ENCODE results near the gene ACSF2.

Gene ACSF2

GRCh38 chr17:50386510-50386909 lies 39.5 kb upstream of the ACSF2 start:
- no peak for TF ChIP-seq CTCF (IDR thresholded peaks at IDR 0.05; ENCODE audit: low read depth, low read length)
- H3K4me3 ChIP-seq (ENCODE audit: low read depth, low read length): no peak overlapping the region

- TF ChIP-seq CTCF (IDR thresholded peaks at IDR 0.05; ENCODE audit: low read depth, low read length): no peak
- H3K4me3 ChIP-seq (ENCODE audit: low read depth, low read length): no peak overlapping the region
These were observed 37.3 kb upstream of the ACSF2 start for GRCh38 chr17:50388728-50389127.

DNA sequence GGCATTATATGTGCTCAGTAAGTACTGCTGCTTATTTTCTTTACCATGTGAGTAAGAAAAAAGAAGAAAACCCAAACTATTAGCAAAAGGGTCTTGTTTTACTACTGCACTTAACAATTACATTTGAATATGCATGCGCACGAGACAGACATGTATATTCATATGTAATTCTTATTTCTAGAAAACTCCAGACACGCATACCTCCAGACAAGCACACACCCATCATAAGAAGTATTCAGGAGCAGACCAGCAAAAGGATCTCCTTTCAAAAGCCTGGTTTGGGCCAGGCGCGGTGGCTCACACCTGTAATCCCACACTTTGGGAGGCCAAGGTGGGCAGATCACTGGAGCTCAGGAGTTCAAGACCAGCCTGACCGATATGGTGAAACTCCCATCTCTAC lies 36.5 kb upstream of the ACSF2 start:
- no peak overlapping the region for H3K4me3 ChIP-seq (ENCODE audit: low read depth, low read length)
- no peak for TF ChIP-seq CTCF (IDR thresholded peaks at IDR 0.05; ENCODE audit: low read depth, low read length)

GRCh38 chr17:50392621-50393020 lies 33.4 kb upstream of the ACSF2 start:
- no peak for TF ChIP-seq CTCF (IDR thresholded peaks at IDR 0.05; ENCODE audit: low read depth, low read length)
- no peak overlapping the region for H3K4me3 ChIP-seq (ENCODE audit: low read depth, low read length)

- no peak for TF ChIP-seq CTCF (IDR thresholded peaks at IDR 0.05; ENCODE audit: low read depth, low read length)
These were observed 32.3 kb upstream of the ACSF2 start for GRCh38 chr17:50393700-50394099.

GRCh38 chr17:50394711-50395110 lies 31.3 kb upstream of the ACSF2 start:
- no peak for TF ChIP-seq CTCF (IDR thresholded peaks at IDR 0.05; ENCODE audit: low read depth, low read length)
- H3K4me3 ChIP-seq (ENCODE audit: low read depth, low read length): peak overlapping the region; percentile 84

More at GRCh38 chr17:50393700-50394099, 32.3 kb upstream of the ACSF2 start:
- H3K4me3 ChIP-seq (ENCODE audit: low read depth, low read length): no peak overlapping the region

GRCh38 chr17:50396261-50397110 lies 29.5 kb upstream of the ACSF2 start:
- TF ChIP-seq CTCF (IDR thresholded peaks at IDR 0.05; ENCODE audit: low read depth, low read length): no peak
- H3K4me3 ChIP-seq (ENCODE audit: low read depth, low read length): peak overlapping the region; percentile 84
